Astrocyte (in vitro differentiated cells and primary cell): ENCODE data around the gene TMEM270.

Source experiments
- CTCF ChIP-seq: IDR thresholded peaks from 2 replicates; pipeline ENCODE4 v1.5.1; 2011; ENCODE audit warnings: low read depth, mild to moderate bottlenecking, inconsistent platforms, low read length, moderate library complexity; ENCODE audit not compliant: insufficient read depth
- EZH2 ChIP-seq: IDR thresholded peaks from 2 replicates; pipeline ENCODE4 v1.6.1; 2012; ENCODE audit warnings: mild to moderate bottlenecking, low read length, inconsistent platforms; ENCODE audit not compliant: insufficient read depth

- TF ChIP-seq CTCF (no peak), EZH2 (no peak)
Observed at GRCh38 chr7:73896454-73896853, 35.5 kb downstream of the TMEM270 start.
